ENCODE results near the gene MSANTD1.
A peak's percentile ranks its signal among the peaks of the same experiment; 100 is the strongest.

MSANTD1 gene

DNA sequence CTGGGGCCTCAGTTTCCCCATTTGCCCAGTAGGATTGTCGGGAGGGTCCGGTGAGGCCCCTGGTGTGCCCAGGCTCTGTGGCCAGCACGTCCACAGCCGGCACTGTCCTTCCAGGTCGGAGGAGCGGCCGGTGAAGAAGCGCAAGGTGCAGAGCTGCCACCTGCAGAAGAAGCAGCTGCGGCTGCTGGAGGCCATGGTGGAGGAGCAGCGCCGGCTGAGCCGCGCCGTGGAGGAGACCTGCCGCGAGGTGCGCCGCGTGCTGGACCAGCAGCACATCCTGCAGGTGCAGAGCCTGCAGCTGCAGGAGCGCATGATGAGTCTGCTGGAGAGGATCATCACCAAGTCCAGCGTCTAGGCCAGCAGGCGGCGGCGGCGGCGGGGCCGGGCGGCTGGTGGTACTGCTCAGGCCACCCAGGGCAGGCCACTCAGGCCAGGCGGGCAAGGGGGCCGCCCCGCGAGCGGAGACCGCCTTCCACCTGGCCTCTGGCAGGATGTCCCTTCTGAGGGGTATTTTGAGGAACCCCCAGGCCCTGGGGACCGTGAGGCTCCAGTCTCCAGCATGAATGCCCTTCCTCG, 6.7 kb downstream of the MSANTD1 start:
- TF ChIP-seq, protein P1, sequence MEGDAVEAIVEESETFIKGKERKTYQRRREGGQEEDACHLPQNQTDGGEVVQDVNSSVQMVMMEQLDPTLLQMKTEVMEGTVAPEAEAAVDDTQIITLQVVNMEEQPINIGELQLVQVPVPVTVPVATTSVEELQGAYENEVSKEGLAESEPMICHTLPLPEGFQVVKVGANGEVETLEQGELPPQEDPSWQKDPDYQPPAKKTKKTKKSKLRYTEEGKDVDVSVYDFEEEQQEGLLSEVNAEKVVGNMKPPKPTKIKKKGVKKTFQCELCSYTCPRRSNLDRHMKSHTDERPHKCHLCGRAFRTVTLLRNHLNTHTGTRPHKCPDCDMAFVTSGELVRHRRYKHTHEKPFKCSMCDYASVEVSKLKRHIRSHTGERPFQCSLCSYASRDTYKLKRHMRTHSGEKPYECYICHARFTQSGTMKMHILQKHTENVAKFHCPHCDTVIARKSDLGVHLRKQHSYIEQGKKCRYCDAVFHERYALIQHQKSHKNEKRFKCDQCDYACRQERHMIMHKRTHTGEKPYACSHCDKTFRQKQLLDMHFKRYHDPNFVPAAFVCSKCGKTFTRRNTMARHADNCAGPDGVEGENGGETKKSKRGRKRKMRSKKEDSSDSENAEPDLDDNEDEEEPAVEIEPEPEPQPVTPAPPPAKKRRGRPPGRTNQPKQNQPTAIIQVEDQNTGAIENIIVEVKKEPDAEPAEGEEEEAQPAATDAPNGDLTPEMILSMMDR (conservative IDR thresholded peaks at IDR 0.05; ENCODE audit: control insufficient read depth, insufficient read depth, low read depth, low read length): no peak
- H3K4me3 ChIP-seq (ENCODE audit: control insufficient read depth, low read depth, low read length): no peak overlapping the region
- no peak for DNase-seq (ENCODE audit: low read depth)

DNA sequence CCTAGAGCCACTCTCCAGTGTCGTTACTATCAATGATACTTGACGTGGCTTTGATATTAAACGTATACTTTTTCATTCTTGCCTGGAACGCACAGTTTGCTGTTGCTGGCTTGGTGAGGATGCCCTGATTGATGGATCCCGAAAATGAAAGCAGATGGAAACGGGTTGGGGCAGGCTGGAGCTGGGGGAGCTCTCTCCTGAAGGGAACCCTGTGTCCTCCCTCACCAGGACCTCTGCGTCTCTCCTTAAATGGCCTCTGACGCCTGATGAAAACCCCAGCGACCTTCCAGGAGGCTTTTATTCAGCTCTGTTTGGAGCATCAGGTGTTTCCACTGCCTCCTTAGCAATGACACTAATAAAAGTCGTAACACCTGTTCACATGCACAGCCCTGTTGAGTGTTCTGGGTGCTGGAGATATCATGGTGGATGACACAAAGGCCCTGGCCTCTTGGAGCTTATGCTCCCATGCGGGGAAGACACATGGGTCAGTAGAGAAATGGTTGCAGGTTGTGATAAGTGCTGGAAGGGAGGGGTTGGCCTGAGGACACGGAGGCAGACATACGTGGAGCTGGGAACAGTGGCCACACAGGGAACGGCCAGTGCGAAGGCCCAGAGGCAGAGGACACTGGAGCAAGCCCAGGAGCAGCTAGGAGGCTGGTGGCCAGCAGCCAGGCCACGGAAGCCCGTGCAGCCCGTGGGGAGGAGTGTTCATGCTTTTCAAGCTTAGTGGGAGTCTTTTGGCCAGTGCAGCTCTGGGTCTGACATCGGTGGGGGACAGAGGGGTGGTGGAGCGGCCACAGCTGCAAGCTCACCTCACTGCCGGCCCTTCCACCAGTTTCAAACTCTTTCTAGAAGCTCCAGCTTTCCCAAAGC, 7.5 kb downstream of the MSANTD1 start:
- no peak overlapping the region for H3K4me3 ChIP-seq (ENCODE audit: control insufficient read depth, low read depth, low read length)
- TF ChIP-seq, protein P1 (conservative IDR thresholded peaks at IDR 0.05; ENCODE audit: control insufficient read depth, insufficient read depth, low read depth, low read length): no peak
- DNase-seq (ENCODE audit: low read depth): no peak

DNA sequence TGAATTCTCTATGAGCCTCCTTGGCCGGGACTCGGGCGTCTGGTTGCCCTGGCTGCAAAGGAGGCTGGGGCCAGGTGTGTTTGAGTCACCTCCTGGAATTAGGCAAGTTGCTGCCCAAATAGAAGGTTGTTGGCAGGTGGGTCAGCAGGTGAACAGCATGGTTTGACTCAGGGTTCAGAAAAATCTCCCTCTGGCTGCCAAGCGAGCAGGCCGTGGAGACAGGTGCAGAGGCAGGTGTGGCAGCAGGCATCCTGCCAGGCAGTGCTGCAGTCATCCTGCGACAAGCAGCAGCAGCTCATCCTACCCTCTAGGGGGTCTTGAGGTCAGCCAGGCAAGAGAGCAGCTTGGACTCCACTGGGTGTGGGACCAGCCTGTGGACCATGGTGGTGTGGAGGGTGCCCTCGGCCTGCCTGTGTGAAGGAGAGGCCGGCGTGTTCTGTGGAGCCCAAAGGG, 8.2 kb downstream of the MSANTD1 start:
- TF ChIP-seq, protein P1 (conservative IDR thresholded peaks at IDR 0.05; ENCODE audit: control insufficient read depth, insufficient read depth, low read depth, low read length): no peak
- no peak for DNase-seq (ENCODE audit: low read depth)
- no peak overlapping the region for H3K4me3 ChIP-seq (ENCODE audit: control insufficient read depth, low read depth, low read length)

DNA sequence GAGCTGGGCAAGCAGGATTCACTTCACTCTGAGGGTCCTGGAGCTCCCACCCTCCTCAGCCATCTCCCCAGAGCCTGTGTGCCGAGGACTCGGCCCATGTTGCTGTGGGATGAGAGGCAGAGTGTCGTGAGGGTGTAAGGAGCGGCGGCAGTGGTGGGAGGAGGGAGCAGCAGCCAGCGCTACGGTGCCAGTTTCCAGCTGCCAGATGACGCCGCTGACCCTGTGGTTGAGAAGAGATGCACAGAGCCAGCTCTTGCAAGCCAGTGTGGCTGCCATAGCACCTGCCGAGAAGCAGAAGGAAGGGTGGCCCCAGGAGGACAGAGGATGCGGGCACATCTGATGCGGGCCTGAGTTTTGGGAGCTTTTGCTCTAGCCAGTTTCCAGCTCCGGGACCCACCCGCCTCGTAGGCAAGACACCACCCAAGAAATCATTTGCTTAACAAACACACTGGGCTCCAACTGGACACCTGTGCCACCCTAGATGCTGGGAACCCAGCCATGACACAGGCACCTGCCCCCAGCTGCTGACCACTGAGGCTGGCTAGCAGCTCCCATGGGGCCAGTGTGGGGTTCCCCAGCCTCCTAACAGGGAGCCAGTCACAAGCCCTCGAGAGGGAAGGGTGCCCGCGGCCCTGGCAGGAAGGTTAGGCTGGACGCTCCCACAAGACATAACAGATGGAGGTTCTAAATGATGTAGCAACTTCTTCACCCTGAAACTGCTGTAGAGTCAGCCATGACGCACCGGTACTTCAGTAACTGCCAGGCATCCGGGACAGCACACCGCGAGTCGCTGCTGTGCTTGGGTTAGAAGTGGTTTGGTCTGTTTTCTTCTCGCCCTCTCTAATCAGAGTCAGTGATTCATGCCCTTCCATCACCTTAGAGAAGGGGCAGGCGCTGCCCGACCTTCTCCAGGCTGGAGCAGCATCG, 8.9 kb downstream of the MSANTD1 start:
- DNase-seq (ENCODE audit: low read depth): peak; percentile 56
- no peak overlapping the region for H3K4me3 ChIP-seq (ENCODE audit: control insufficient read depth, low read depth, low read length)
- TF ChIP-seq, protein P1 (conservative IDR thresholded peaks at IDR 0.05; ENCODE audit: control insufficient read depth, insufficient read depth, low read depth, low read length): no peak

DNA sequence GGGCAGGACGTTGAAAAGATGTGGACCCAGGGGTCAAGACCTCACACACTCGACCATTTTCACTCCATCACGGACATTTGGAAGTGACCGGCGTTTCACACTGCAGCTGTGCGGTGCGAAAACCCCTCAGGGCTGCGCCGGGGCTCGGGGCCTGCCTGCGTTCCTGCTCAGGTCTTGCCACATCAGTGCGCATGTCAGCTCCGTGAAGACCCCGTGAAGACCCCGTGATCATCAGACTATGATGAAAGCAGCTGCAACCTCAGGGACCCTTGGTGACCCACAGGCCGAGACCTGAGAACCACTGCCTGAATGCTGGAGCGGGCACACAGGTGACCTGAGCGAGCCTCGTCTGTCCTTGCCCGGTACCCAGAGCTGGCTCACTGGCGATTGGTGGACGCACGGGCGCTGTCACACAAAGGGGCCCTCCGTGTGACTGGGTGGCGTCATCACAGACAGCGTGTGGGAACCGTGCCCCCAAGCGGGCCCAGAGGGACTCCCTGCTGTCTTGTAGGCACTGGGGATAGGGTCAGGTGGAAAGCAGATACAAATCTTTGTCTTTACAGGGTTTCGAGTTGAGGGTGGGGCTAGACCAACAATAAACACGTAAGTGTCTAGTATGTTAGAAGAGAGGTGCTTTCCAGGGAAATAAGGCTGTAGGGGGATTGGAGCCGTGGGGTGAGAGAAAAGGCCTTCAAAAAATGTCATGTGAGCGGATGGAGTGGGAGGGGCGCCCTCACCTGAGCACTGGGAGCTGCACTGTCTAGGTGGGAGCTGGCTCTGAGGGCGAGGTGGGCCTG, 12.7 kb downstream of the MSANTD1 start:
- H3K4me3 ChIP-seq (ENCODE audit: control insufficient read depth, low read depth, low read length): no peak overlapping the region
- TF ChIP-seq, protein P1 (conservative IDR thresholded peaks at IDR 0.05; ENCODE audit: control insufficient read depth, insufficient read depth, low read depth, low read length): no peak
- no peak for DNase-seq (ENCODE audit: low read depth)

Data from fibroblast of mammary gland (primary cell).